Activated T-cell treated with anti-CD3 and anti-CD28 coated beads, Interleukin-2, amount 50 U/mL, for 4 hours (primary cell): ENCODE measurements around the gene GJC1. TPM values are rescaled to one million over a fixed set of nuclear protein-coding genes. Genes with fewer than 3 reads are reported as not detected.

ENCODE experiments used
- ATAC-seq, 2 donors: fragments of 200-7000 bp; cut with Tn5 transposase; one replicate each; pipeline ENCODE4 v1.10.0; 2021
- DNase-seq: peaks from one replicate; pipeline ENCODE4 v3.0.0-alpha.2; 2020
- H3K27me3 Mint-ChIP-seq: one replicate; pipeline ENCODE4 v1.8.0; 2021; ENCODE audit warnings: low read depth, mixed read lengths
- H3K36me3 Mint-ChIP-seq: one replicate; pipeline ENCODE4 v1.8.0; 2022; ENCODE audit warnings: mixed read lengths; ENCODE audit not compliant: insufficient read depth
- H3K4me1 Mint-ChIP-seq: one replicate; pipeline ENCODE4 v1.8.0; 2021; ENCODE audit warnings: low read depth, mixed read lengths
- H3K4me3 Mint-ChIP-seq: one replicate; pipeline ENCODE4 v1.8.0; 2021; ENCODE audit warnings: mild to moderate bottlenecking, moderate library complexity, mixed read lengths
- H3K9me3 Mint-ChIP-seq: one replicate; pipeline ENCODE4 v1.8.0; 2021; ENCODE audit warnings: mixed read lengths
- total RNA-seq, 3 donors: library from RNA; stranded (reverse); gene quantifications; one replicate each; pipeline ENCODE4 v1.2.1, GENCODE V29; 2021

The GJC1 gene
- total RNA-seq, 3 donors from 2014 or later, result 3.0 to 4.6 (median 3.8) TPM

- DNase-seq (no peak), ATAC-seq (no peak)
- no peaks in the 10 kb centered on the region for H3K27me3 Mint-ChIP-seq
- no peaks in the 10 kb centered on the region for H3K9me3 Mint-ChIP-seq
- no peaks in the 10 kb centered on the region for H3K4me1 Mint-ChIP-seq
- H3K36me3 Mint-ChIP-seq, result no peaks in the 10 kb centered on the region
- H3K4me3 Mint-ChIP-seq, result no peak overlapping the region
Observed at GRCh38 chr17:44801880-44802279, 28.2 kb downstream of the GJC1 start.

- no peak for ATAC-seq
- Mint-ChIP-seq H3K4me3 (no peak overlapping the region), H3K36me3 (no peaks in the 10 kb centered on the region), H3K9me3 (no peaks in the 10 kb centered on the region), H3K27me3 (no peaks in the 10 kb centered on the region), H3K4me1 (peaks cover 4% of the 10 kb centered on the region)
- DNase-seq, result no peak
Observed at GRCh38 chr17:44798356-44798755, 31.7 kb downstream of the GJC1 start.

GRCh38 chr17:44797802-44798201, 32.3 kb downstream of the GJC1 start:
- no peak for ATAC-seq
- no peaks in the 10 kb centered on the region for H3K36me3 Mint-ChIP-seq
- DNase-seq, result no peak
- peaks cover 4% of the 10 kb centered on the region for H3K4me1 Mint-ChIP-seq
- no peaks in the 10 kb centered on the region for H3K27me3 Mint-ChIP-seq
- H3K4me3 Mint-ChIP-seq, result no peak overlapping the region
- H3K9me3 Mint-ChIP-seq, result no peaks in the 10 kb centered on the region

- no peaks in the 10 kb centered on the region for H3K27me3 Mint-ChIP-seq
- no peak for ATAC-seq
- DNase-seq, result no peak
- peaks cover 4% of the 10 kb centered on the region for H3K4me1 Mint-ChIP-seq
- no peaks in the 10 kb centered on the region for H3K9me3 Mint-ChIP-seq
- H3K4me3 Mint-ChIP-seq, result no peak overlapping the region
- H3K36me3 Mint-ChIP-seq, result no peaks in the 10 kb centered on the region
Observed at GRCh38 chr17:44796731-44797130, 33.4 kb downstream of the GJC1 start.

- Mint-ChIP-seq H3K4me3 (no peak overlapping the region), H3K27me3 (no peaks in the 10 kb centered on the region), H3K36me3 (no peaks in the 10 kb centered on the region), H3K9me3 (no peaks in the 10 kb centered on the region), H3K4me1 (peaks cover 4% of the 10 kb centered on the region)
- no peak for DNase-seq
- no peak for ATAC-seq
Observed at GRCh38 chr17:44795928-44796327, 34.2 kb downstream of the GJC1 start.

- Mint-ChIP-seq H3K4me1 (peaks cover 4% of the 10 kb centered on the region), H3K9me3 (no peaks in the 10 kb centered on the region), H3K27me3 (no peaks in the 10 kb centered on the region), H3K36me3 (no peaks in the 10 kb centered on the region), H3K4me3 (no peak overlapping the region)
- DNase-seq, result no peak
- no peak for ATAC-seq
Observed at GRCh38 chr17:44795421-44795820, 34.7 kb downstream of the GJC1 start.

GRCh38 chr17:44794851-44795413, 35.2 kb downstream of the GJC1 start:
- H3K27me3 Mint-ChIP-seq, result no peaks in the 10 kb centered on the region
- no peak for ATAC-seq
- H3K36me3 Mint-ChIP-seq, result no peaks in the 10 kb centered on the region
- DNase-seq, result no peak
- H3K9me3 Mint-ChIP-seq, result no peaks in the 10 kb centered on the region
- H3K4me1 Mint-ChIP-seq, result peaks cover 4% of the 10 kb centered on the region
- H3K4me3 Mint-ChIP-seq, result no peak overlapping the region

- DNase-seq (no peak), ATAC-seq (no peak)
- no peaks in the 10 kb centered on the region for H3K27me3 Mint-ChIP-seq
Observed at GRCh38 chr17:44793885-44794842, 35.9 kb downstream of the GJC1 start.

GRCh38 chr17:44792276-44792675, 37.8 kb downstream of the GJC1 start:
- H3K9me3 Mint-ChIP-seq, result no peaks in the 10 kb centered on the region
- H3K27me3 Mint-ChIP-seq, result no peaks in the 10 kb centered on the region
- peaks cover 4% of the 10 kb centered on the region for H3K4me1 Mint-ChIP-seq
- DNase-seq, result no peak
- no peak overlapping the region for H3K4me3 Mint-ChIP-seq
- ATAC-seq, result no peak
- H3K36me3 Mint-ChIP-seq, result no peaks in the 10 kb centered on the region

More at GRCh38 chr17:44793885-44794842, 35.9 kb downstream of the GJC1 start:
- no peak overlapping the region for H3K4me3 Mint-ChIP-seq
- H3K36me3 Mint-ChIP-seq, result no peaks in the 10 kb centered on the region
- peaks cover 4% of the 10 kb centered on the region for H3K4me1 Mint-ChIP-seq
- H3K9me3 Mint-ChIP-seq, result no peaks in the 10 kb centered on the region

GRCh38 chr17:44788139-44788538, 41.9 kb downstream of the GJC1 start:
- Mint-ChIP-seq H3K36me3 (no peaks in the 10 kb centered on the region), H3K27me3 (no peaks in the 10 kb centered on the region), H3K4me1 (no peaks in the 10 kb centered on the region), H3K9me3 (no peaks in the 10 kb centered on the region), H3K4me3 (no peak overlapping the region)
- DNase-seq (no peak), ATAC-seq (no peak)

GRCh38 chr17:44787271-44787940, 42.7 kb downstream of the GJC1 start:
- Mint-ChIP-seq H3K4me3 (no peak overlapping the region), H3K4me1 (no peaks in the 10 kb centered on the region), H3K36me3 (no peaks in the 10 kb centered on the region), H3K9me3 (no peaks in the 10 kb centered on the region), H3K27me3 (no peaks in the 10 kb centered on the region)
- no peak for DNase-seq
- ATAC-seq, result no peak

- ATAC-seq, result no peak
- H3K27me3 Mint-ChIP-seq, result no peaks in the 10 kb centered on the region
Observed at GRCh38 chr17:44786551-44787081, 43.5 kb downstream of the GJC1 start.

GRCh38 chr17:44785921-44786320, 44.2 kb downstream of the GJC1 start:
- no peak for DNase-seq

More at GRCh38 chr17:44786551-44787081, 43.5 kb downstream of the GJC1 start:
- Mint-ChIP-seq H3K4me3 (no peak overlapping the region), H3K36me3 (no peaks in the 10 kb centered on the region), H3K4me1 (no peaks in the 10 kb centered on the region), H3K9me3 (no peaks in the 10 kb centered on the region)
- no peak for DNase-seq

GRCh38 chr17:44782326-44782850, 47.7 kb downstream of the GJC1 start:
- H3K9me3 Mint-ChIP-seq, result no peaks in the 10 kb centered on the region

More at GRCh38 chr17:44785921-44786320, 44.2 kb downstream of the GJC1 start:
- H3K4me3 Mint-ChIP-seq, result no peak overlapping the region
- no peaks in the 10 kb centered on the region for H3K9me3 Mint-ChIP-seq
- no peak for ATAC-seq
- H3K36me3 Mint-ChIP-seq, result no peaks in the 10 kb centered on the region
- H3K4me1 Mint-ChIP-seq, result no peaks in the 10 kb centered on the region
- H3K27me3 Mint-ChIP-seq, result no peaks in the 10 kb centered on the region

More at GRCh38 chr17:44782326-44782850, 47.7 kb downstream of the GJC1 start:
- no peaks in the 10 kb centered on the region for H3K36me3 Mint-ChIP-seq
- peaks cover 8% of the 10 kb centered on the region for H3K27me3 Mint-ChIP-seq
- DNase-seq, result no peak
- no peak overlapping the region for H3K4me3 Mint-ChIP-seq
- no peaks in the 10 kb centered on the region for H3K4me1 Mint-ChIP-seq
- ATAC-seq, result no peak
